HG03103 (cell line): ENCODE data around the gene CCDC63.

Source experiments
- ATAC-seq: cut with Tn5 transposase; IDR thresholded peaks from one replicate; pipeline ENCODE4 v1.9.1; 2021; ENCODE audit warnings: low read depth; ENCODE audit not compliant: unreplicated experiment

Gene CCDC63

GRCh38 chr12:110880651-110881050, 33.9 kb downstream of the CCDC63 start:
- ATAC-seq = no peak

- ATAC-seq = no peak
Observed at GRCh38 chr12:110883251-110883650, 36.5 kb downstream of the CCDC63 start.

- no peak for ATAC-seq
Observed at GRCh38 chr12:110885152-110885840, 38.5 kb downstream of the CCDC63 start.

- ATAC-seq = no peak
Observed at GRCh38 chr12:110888256-110888991, 41.6 kb downstream of the CCDC63 start.

GRCh38 chr12:110889361-110889760, 42.6 kb downstream of the CCDC63 start:
- no peak for ATAC-seq

GRCh38 chr12:110893956-110894355, 47.2 kb downstream of the CCDC63 start:
- no peak for ATAC-seq

- no peak for ATAC-seq
Observed at GRCh38 chr12:110896559-110896958, 49.8 kb downstream of the CCDC63 start.

GRCh38 chr12:110901401-110901800, 54.6 kb downstream of the CCDC63 start:
- ATAC-seq = no peak

- ATAC-seq = no peak
Observed at GRCh38 chr12:110903511-110903910, 56.7 kb downstream of the CCDC63 start.

GRCh38 chr12:110906083-110906482, 59.3 kb downstream of the CCDC63 start:
- ATAC-seq = no peak

GRCh38 chr12:110906516-110906915, 59.7 kb downstream of the CCDC63 start:
- no peak for ATAC-seq

GRCh38 chr12:110906985-110907384, 60.2 kb downstream of the CCDC63 start:
- no peak for ATAC-seq

GRCh38 chr12:110907583-110907982, 60.8 kb downstream of the CCDC63 start:
- no peak for ATAC-seq

GRCh38 chr12:110908377-110909152, 61.8 kb downstream of the CCDC63 start:
- no peak for ATAC-seq

- no peak for ATAC-seq
Observed at GRCh38 chr12:110912263-110912662, 65.5 kb downstream of the CCDC63 start.

- peak; percentile 94 for ATAC-seq
Observed at GRCh38 chr12:110913119-110914056, 66.6 kb downstream of the CCDC63 start.

GRCh38 chr12:110916295-110916875, 69.6 kb downstream of the CCDC63 start:
- ATAC-seq = no peak

- no peak for ATAC-seq
Observed at GRCh38 chr12:110917467-110917866, 70.7 kb downstream of the CCDC63 start.

GRCh38 chr12:110917961-110918360, 71.2 kb downstream of the CCDC63 start:
- no peak for ATAC-seq

GRCh38 chr12:110919720-110920119, 72.9 kb downstream of the CCDC63 start:
- ATAC-seq = no peak
